ENCODE measurements around the gene GFPT2.

GRCh38 chr5:180380441-180380840 is 27.3 kb upstream of the GFPT2 start:
- TF ChIP-seq CTCF (IDR thresholded peaks at IDR 0.05; ENCODE audit: borderline replicate concordance, extremely low read depth, low read length, poor library complexity, severe bottlenecking) (no peak), EZH2 (IDR thresholded peaks at IDR 0.05; ENCODE audit: borderline replicate concordance, low read depth, low read length, severe bottlenecking) (no peak)

Data from DND-41 (cell line).